ENCODE results near the gene CDC37. TPM values are rescaled to one million over a fixed set of nuclear protein-coding genes. Genes with fewer than 3 reads are reported as not detected.
"Not testable (repeated sequence)": the region's sequence is repeated elsewhere in the genome, so short reads cannot be mapped to it uniquely, and the experiment has no call there.

The CDC37 gene
- total RNA-seq, 4 donors from 2014 or later: 144 to 177 (median 162) TPM

GRCh38 chr19:10378124-10378523, 25.2 kb downstream of the CDC37 start:
- Histone ChIP-seq H3K36me3 (peaks cover 0 to 45% of the 10 kb centered on the region in 2 donors), H3K27ac (no peak overlapping the region), H3K9me3 (no peaks in the 10 kb centered on the region), H3K4me3 (no peak overlapping the region), H3K4me1 (peaks cover 0 to 22% (median 4%) of the 10 kb centered on the region in 3 donors), H3K27me3 (no peaks in the 10 kb centered on the region)
- WGBS, 2 donors (ENCODE audit: low coverage in 1 of 2): 80 to 92% methylated on average over 1 to 6 of the region's 8 CpGs
- TF ChIP-seq EP300 (IDR thresholded peaks at IDR 0.05) (no peak), POLR2AphosphoS5 (IDR thresholded peaks at IDR 0.05) (no peak), POLR2A (IDR thresholded peaks at IDR 0.05) (no peak), CTCF (IDR thresholded peaks at IDR 0.05) (no peak)
- ATAC-seq: no peak

GRCh38 chr19:10377140-10377640, 26.2 kb downstream of the CDC37 start:
- H3K27me3 ChIP-seq, ATAC-seq, H3K4me3 ChIP-seq, H3K27ac ChIP-seq, H3K9me3 ChIP-seq: not testable (repeated sequence)
- Histone ChIP-seq H3K4me1 (peaks cover 0 to 22% (median 4%) of the 10 kb centered on the region in 3 donors), H3K36me3 (peaks cover 0 to 53% of the 10 kb centered on the region in 2 donors)
- 100% methylated on average over 2 of the region's 2 CpGs; no CpG with 5 or more reads in 1 of the 2 donors for WGBS, 2 donors (ENCODE audit: low coverage in 1 of 2)

GRCh38 chr19:10374931-10375330, 28.4 kb downstream of the CDC37 start:
- Histone ChIP-seq H3K27me3 (no peaks in the 10 kb centered on the region), H3K9me3 (no peaks in the 10 kb centered on the region), H3K27ac (no peak overlapping the region), H3K4me3 (no peak overlapping the region), H3K4me1 (peaks cover 0 to 15% (median 0%) of the 10 kb centered on the region in 3 donors), H3K36me3 (peaks cover 0 to 75% of the 10 kb centered on the region in 2 donors)
- no peak for TF ChIP-seq POLR2A (IDR thresholded peaks at IDR 0.05)
- no peak for TF ChIP-seq EP300 (IDR thresholded peaks at IDR 0.05)
- TF ChIP-seq POLR2AphosphoS5 (IDR thresholded peaks at IDR 0.05): no peak
- no peak for TF ChIP-seq CTCF (IDR thresholded peaks at IDR 0.05)
- 90 to 100% methylated on average over 4 to 5 of the region's 5 CpGs for WGBS, 2 donors (ENCODE audit: low coverage in 1 of 2)
- no peak for ATAC-seq

GRCh38 chr19:10372690-10373089, 30.7 kb downstream of the CDC37 start:
- no peak for TF ChIP-seq CTCF (IDR thresholded peaks at IDR 0.05)
- no peak for TF ChIP-seq POLR2AphosphoS5 (IDR thresholded peaks at IDR 0.05)
- no peak for TF ChIP-seq POLR2A (IDR thresholded peaks at IDR 0.05)
- no peak for TF ChIP-seq EP300 (IDR thresholded peaks at IDR 0.05)
- no peak overlapping the region for H3K4me3 ChIP-seq
- H3K27me3 ChIP-seq: no peaks in the 10 kb centered on the region
- no peaks in the 10 kb centered on the region for H3K4me1 ChIP-seq
- 82% methylated on average over 2 of the region's 3 CpGs; no CpG with 5 or more reads in 1 of the 2 donors for WGBS, 2 donors (ENCODE audit: low coverage in 1 of 2)
- no peak for ATAC-seq
- H3K27ac ChIP-seq: no peak overlapping the region
- no peaks in the 10 kb centered on the region for H3K9me3 ChIP-seq
- H3K36me3 ChIP-seq: peaks cover 0 to 90% of the 10 kb centered on the region in 2 donors

- 83 to 88% methylated on average over 2 of the region's 15 CpGs for WGBS, 2 donors (ENCODE audit: low coverage in 1 of 2)
- Histone ChIP-seq H3K36me3 (peaks cover 0 to 98% of the 10 kb centered on the region in 2 donors), H3K4me3 (no peak overlapping the region), H3K9me3 (no peaks in the 10 kb centered on the region), H3K27ac (no peak overlapping the region), H3K27me3 (no peaks in the 10 kb centered on the region), H3K4me1 (no peaks in the 10 kb centered on the region)
- ATAC-seq: no peak
- TF ChIP-seq EP300 (IDR thresholded peaks at IDR 0.05) (no peak), CTCF (IDR thresholded peaks at IDR 0.05) (no peak), POLR2AphosphoS5 (IDR thresholded peaks at IDR 0.05) (no peak), POLR2A (IDR thresholded peaks at IDR 0.05) (no peak)
Observed at GRCh38 chr19:10368101-10368803, 35.1 kb downstream of the CDC37 start.

- not testable (repeated sequence) for H3K9me3 ChIP-seq, H3K4me3 ChIP-seq, H3K27me3 ChIP-seq, H3K27ac ChIP-seq, H3K4me1 ChIP-seq, ATAC-seq
- WGBS, 2 donors (ENCODE audit: low coverage in 1 of 2): 97% methylated on average over 3 of the region's 4 CpGs; no CpG with 5 or more reads in 1 of the 2 donors
- H3K36me3 ChIP-seq: peaks cover 0 to 100% of the 10 kb centered on the region in 2 donors
Observed at GRCh38 chr19:10366950-10367512, 36.3 kb downstream of the CDC37 start.
